ENCODE results near the gene CNTRL.

- TF ChIP-seq CTCF (IDR thresholded peaks at IDR 0.05; ENCODE audit: poor library complexity) (no peak), EZH2phosphoT487 (IDR thresholded peaks at IDR 0.05; ENCODE audit: low read depth, severe bottlenecking, unreplicated experiment) (no peak)
These were observed 49.2 kb downstream of the CNTRL start for GRCh38 chr9:121123816-121124535.

Data from hepatocyte (in vitro differentiated cells).